BJ (cell line): ENCODE results near the gene PC. TPM values are rescaled to one million over a fixed set of nuclear protein-coding genes. Genes with fewer than 3 reads are reported as not detected.

Experiments
- CTCF ChIA-PET: fragments of 350-600 bp; formaldehyde crosslinking; extraction: SDS; loops from one replicate; lab custom pipeline; 2021; ENCODE audit warnings: antibody characterized with exemption, inconsistent platforms; lab: Yijun Ruan, JAX
- POLR2A ChIA-PET: fragments of 300-600 bp; sonication (Branson Sonifier 250); formaldehyde crosslinking; extraction: SDS; loops from one replicate; lab custom pipeline; 2021; ENCODE audit warnings: antibody characterized with exemption; lab: Charles Lee
- DNase-seq: peaks from one replicate; pipeline ENCODE4 v3.0.0-alpha.2; 2011; ENCODE audit warnings: low read depth
- H3K27me3 ChIP-seq: 2 replicates; pipeline ENCODE4 v1.6.0; 2011; ENCODE audit warnings: low read length; ENCODE audit not compliant: control insufficient read depth, insufficient read depth
- H3K36me3 ChIP-seq: 2 replicates; pipeline ENCODE4 v1.5.1; 2011; ENCODE audit warnings: low read length; ENCODE audit not compliant: control insufficient read depth, insufficient read depth
- H3K4me3 ChIP-seq: 2 replicates; pipeline ENCODE4 v1.5.1; 2011; ENCODE audit warnings: low read depth, mild to moderate bottlenecking, control low read depth, low read length
- polyA plus RNA-seq: library from polyadenylated mRNA; depleted of rRNA; stranded (reverse); fragments of >200 nt; gene quantifications from 2 replicates; pipeline ENCODE4 v1.2.3, GENCODE V29; 2011
- TF ChIP-seq, protein P1 (sequence below): IDR thresholded peaks from 2 replicates; pipeline ENCODE4 v1.5.1; 2011; ENCODE audit warnings: low read depth, mild to moderate bottlenecking, control low read depth, inconsistent platforms, low read length, moderate library complexity; ENCODE audit not compliant: insufficient read depth

The PC gene
- polyA plus RNA-seq, 1 experiment: 14.3 TPM

DNA sequence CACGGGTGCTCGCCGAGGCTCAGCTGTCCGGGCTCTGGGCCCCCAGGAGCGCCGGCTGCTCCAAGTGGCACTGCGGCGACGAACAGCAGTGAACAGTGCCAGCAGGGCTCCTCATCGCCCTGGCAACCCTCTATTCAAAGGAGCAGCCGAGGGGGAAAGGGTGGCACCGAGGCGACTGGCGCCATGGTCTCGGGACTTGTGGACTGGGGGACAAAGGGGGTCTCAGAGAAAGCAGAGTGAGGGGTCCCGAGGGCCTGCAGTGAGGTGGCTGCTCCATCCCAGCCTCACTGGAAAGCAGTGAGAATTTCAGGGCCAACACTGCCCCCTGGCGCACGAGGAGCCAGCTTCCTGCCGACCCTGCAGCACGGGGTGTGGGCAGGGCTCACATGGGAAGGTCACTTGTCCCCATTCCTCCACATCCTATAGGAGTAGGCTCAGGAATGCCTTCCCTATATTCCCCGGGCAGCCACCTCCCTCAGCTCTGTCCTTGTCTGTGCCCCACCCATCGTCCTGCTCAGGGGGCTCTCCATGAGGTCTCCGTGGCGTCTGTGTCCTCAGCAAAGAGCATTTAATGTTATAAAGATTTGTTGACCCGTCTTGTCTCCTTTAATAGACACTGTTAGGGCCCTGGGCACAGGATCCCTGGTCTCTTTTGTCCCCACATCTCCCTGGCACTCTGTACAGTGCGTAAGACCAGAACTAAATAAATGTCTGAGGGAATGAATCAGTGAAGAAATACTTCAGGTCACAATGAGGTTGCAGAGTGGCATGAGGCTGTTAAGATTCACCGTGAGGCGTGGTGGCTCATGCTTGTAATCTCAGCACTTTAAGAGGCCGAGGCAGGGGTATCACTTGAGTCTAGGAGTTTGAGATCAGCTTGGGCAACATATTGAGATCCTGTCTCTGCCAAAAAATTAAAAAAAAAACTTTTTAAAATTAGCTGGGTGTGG, 74.9 kb downstream of the PC start:
- peak; percentile 34 for DNase-seq
- Histone ChIP-seq H3K4me3 (no peak overlapping the region), H3K36me3 (no peaks in the 10 kb centered on the region), H3K27me3 (no peaks in the 10 kb centered on the region)
- ChIA-PET POLR2A (interaction anchor here (0.6 kb wide), 1 partner anchor 303 kb away, joined by 3 read pairs; no protein-coding TSS in a partner anchor), CTCF (interaction anchor here (0.7 to 1.4 kb wide), 7 partner anchors 15 to 199 kb away, joined by 3 to 6 read pairs (median 3); no protein-coding TSS in a partner anchor)
- TF ChIP-seq, protein P1, sequence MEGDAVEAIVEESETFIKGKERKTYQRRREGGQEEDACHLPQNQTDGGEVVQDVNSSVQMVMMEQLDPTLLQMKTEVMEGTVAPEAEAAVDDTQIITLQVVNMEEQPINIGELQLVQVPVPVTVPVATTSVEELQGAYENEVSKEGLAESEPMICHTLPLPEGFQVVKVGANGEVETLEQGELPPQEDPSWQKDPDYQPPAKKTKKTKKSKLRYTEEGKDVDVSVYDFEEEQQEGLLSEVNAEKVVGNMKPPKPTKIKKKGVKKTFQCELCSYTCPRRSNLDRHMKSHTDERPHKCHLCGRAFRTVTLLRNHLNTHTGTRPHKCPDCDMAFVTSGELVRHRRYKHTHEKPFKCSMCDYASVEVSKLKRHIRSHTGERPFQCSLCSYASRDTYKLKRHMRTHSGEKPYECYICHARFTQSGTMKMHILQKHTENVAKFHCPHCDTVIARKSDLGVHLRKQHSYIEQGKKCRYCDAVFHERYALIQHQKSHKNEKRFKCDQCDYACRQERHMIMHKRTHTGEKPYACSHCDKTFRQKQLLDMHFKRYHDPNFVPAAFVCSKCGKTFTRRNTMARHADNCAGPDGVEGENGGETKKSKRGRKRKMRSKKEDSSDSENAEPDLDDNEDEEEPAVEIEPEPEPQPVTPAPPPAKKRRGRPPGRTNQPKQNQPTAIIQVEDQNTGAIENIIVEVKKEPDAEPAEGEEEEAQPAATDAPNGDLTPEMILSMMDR: peak; percentile 62

DNA sequence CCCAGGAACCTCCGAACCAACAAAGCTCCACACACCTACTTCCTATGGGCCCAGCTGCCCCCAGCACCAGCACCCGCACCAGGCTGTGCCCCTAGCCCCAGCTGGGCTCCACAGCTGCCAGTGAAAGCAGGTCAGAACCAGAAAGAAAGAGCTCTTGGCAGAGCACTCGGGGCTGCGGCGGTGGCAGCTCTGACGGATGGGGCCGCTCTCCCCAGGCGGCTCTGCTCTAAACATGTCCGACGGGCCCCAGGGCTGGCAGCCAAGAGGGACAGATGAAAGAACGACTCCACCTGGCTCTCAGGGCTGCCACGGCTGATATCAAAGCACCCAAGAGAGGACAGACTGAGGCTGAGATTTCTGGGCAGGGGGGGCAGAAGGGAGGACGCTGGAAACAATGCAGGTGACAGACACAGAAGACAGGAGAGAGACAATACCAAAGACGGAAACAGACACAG, 75.6 kb downstream of the PC start:
- DNase-seq: no peak
- CTCF ChIA-PET: interaction anchor here (0.8 to 1.4 kb wide), 5 partner anchors 23 to 265 kb away, joined by 3 to 4 read pairs (median 3); no protein-coding TSS in a partner anchor
- TF ChIP-seq, protein P1: no peak
- Histone ChIP-seq H3K36me3 (no peaks in the 10 kb centered on the region), H3K4me3 (no peak overlapping the region), H3K27me3 (no peaks in the 10 kb centered on the region)
- POLR2A ChIA-PET: no interaction called here

GRCh38 chr11:66881927-66882452, 76.2 kb downstream of the PC start:
- Histone ChIP-seq H3K4me3 (no peak overlapping the region), H3K36me3 (no peaks in the 10 kb centered on the region)
- CTCF ChIA-PET: interaction anchor here (0.8 to 1.4 kb wide), 4 partner anchors 74 to 265 kb away, joined by 3 to 4 read pairs (median 3); no protein-coding TSS in a partner anchor

GRCh38 chr11:66881451-66881835, 76.7 kb downstream of the PC start:
- Histone ChIP-seq H3K36me3 (no peaks in the 10 kb centered on the region), H3K4me3 (no peak overlapping the region), H3K27me3 (no peaks in the 10 kb centered on the region)
- TF ChIP-seq, protein P1: no peak
- CTCF ChIA-PET: interaction anchor here (0.7 to 1.4 kb wide), 5 partner anchors 12 to 264 kb away, joined by 3 to 6 read pairs (median 4); no protein-coding TSS in a partner anchor
- POLR2A ChIA-PET: no interaction called here
- no peak for DNase-seq

More at GRCh38 chr11:66881927-66882452, 76.2 kb downstream of the PC start:
- TF ChIP-seq, protein P1: no peak
- POLR2A ChIA-PET: no interaction called here
- DNase-seq: no peak
- H3K27me3 ChIP-seq: no peaks in the 10 kb centered on the region
